IPS DF 6.9 (cell line): ENCODE results near the gene SLC22A2.

ENCODE experiments used
- DNase-seq: peaks from one replicate; pipeline ENCODE4 v3.0.0-alpha.2; 2013; ENCODE audit warnings: low read depth, low spot score
- H3K27ac ChIP-seq: one replicate; pipeline ENCODE4 v1.5.1; 2013; ENCODE audit warnings: low read length, control low read depth
- H3K27me3 ChIP-seq: 2 replicates; pipeline ENCODE4 v1.6.1; 2013; ENCODE audit warnings: mild to moderate bottlenecking, low read length; ENCODE audit not compliant: control insufficient read depth, insufficient read depth
- H3K36me3 ChIP-seq: 2 replicates; pipeline ENCODE4 v1.6.1; 2013; ENCODE audit warnings: low read length; ENCODE audit not compliant: control insufficient read depth, insufficient read depth
- H3K4me1 ChIP-seq: 2 replicates; pipeline ENCODE4 v1.6.1; 2013; ENCODE audit warnings: low read length; ENCODE audit not compliant: control insufficient read depth, insufficient read depth
- H3K4me3 ChIP-seq: 2 replicates; pipeline ENCODE4 v1.5.1; 2013; ENCODE audit warnings: mild to moderate bottlenecking, low read length
- H3K9me3 ChIP-seq: 2 replicates; pipeline ENCODE4 v1.6.1; 2013; ENCODE audit warnings: low read length, inconsistent platforms; ENCODE audit not compliant: control insufficient read depth, insufficient read depth
- WGBS: extraction: QIAGEN DNeasy Blood & Tissue Kit; methylation state at CpG from one replicate; pipeline ENCODE4 v1.1.7; 2013; ENCODE audit warnings: mixed read lengths, missing lambda C conversion rate; ENCODE audit not compliant: insufficient read length, insufficient coverage; 5-methylcytosine and 5-hydroxymethylcytosine counted together

Gene SLC22A2

DNA sequence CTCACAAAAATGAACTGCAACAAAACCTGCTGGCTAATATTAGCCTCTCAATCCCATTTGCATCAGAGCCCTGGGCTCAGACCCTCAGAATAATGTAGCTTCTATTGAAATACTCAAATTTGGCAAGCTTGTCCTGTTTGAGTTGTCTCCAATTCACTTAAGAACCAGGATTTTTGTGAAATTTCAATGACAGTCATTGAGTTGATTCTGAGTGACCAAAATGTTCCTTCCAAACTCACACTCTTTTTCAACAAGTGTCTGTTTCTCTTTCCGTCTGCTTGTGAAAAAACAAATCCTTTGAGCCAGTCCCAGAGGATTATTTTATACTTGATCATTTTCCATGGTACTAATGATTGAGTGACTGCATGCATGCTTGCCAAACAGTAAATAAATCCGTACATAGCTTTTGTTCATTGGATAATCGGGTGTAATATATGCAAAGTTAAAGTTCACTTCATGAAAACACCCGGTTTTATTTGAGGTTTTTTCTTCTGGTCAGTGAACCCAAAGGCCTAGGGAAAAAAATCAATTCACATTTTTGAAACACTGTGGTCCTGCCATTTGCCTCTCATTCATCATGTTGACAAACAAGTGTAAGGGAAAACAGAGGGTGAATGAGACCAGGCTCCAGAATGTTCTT, 16.4 kb upstream of the SLC22A2 start:
- DNase-seq, result no peak
- WGBS, result no CpG with 5 or more reads among the region's 4 CpGs
- H3K36me3 ChIP-seq, result no peaks in the 10 kb centered on the region
- H3K27ac ChIP-seq, result no peak overlapping the region
- no peak overlapping the region for H3K4me3 ChIP-seq
- H3K27me3 ChIP-seq, result no peaks in the 10 kb centered on the region
- H3K4me1 ChIP-seq, result no peaks in the 10 kb centered on the region
- H3K9me3 ChIP-seq, result no peaks in the 10 kb centered on the region

DNA sequence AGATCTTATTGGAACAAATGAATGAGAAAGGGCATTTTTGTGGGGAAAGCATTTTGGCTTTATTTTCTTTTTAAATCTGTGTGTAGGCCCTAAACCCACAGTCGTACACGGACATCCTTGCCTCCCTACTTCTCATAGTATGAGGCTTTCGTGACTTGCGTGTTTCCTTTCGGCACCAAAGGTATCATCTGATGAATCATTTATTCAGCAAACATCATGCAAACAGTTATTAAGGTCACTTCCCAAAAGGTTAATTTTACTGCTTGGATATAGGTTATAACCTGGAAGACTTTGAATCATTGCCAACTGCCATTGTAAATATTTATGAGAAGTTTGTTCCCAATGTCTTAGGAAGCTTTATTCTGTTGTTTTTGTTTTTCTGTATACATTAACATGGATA, 15.1 kb upstream of the SLC22A2 start:
- H3K36me3 ChIP-seq, result no peaks in the 10 kb centered on the region
- DNase-seq, result no peak
- H3K4me3 ChIP-seq, result no peak overlapping the region
- WGBS, result no CpG with 5 or more reads among the region's 5 CpGs
- no peak overlapping the region for H3K27ac ChIP-seq
- no peaks in the 10 kb centered on the region for H3K4me1 ChIP-seq
- no peaks in the 10 kb centered on the region for H3K9me3 ChIP-seq
- no peaks in the 10 kb centered on the region for H3K27me3 ChIP-seq

DNA sequence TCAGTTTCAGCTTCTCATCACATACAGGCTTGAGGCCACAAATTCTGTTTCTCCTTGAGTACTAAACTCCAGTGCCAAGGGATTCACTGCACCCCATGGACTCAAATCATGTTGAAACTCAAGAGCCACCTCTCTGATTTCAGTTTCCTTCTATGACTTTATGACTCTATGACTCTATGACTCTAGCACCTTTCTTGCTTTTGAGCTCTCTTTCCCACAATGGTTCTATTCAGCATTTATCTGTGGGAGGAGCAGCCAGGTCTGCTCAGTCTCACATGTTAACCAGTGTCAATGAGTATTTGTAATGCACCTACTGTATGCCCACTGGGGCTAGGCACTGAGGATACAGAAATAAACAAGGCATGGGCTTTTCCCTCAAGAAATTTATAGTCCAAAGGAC, 14.6 kb upstream of the SLC22A2 start:
- Histone ChIP-seq H3K4me3 (no peak overlapping the region), H3K36me3 (no peaks in the 10 kb centered on the region), H3K27me3 (no peaks in the 10 kb centered on the region), H3K4me1 (no peaks in the 10 kb centered on the region), H3K9me3 (no peaks in the 10 kb centered on the region), H3K27ac (no peak overlapping the region)
- no peak for DNase-seq

DNA sequence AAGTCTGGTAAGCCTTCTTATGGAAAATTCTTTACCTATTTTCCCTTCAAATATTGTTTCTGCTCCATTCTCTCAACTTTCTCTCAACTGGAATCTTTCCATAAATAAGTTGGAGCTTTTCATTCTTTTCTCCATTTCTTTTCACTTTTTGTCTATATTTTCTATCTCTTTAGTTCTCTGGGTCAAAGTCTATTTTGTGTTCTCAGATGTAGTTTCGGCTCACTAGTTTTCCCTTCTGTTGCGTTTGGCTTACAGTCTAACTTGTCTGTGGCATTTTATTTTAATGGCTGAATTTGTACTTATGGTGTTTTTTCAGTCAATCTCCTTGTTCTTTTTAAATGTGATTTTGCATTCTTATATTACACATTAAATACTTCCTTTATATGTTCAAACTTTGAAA, 14.1 kb upstream of the SLC22A2 start:
- no peak overlapping the region for H3K4me3 ChIP-seq
- no peaks in the 10 kb centered on the region for H3K4me1 ChIP-seq
- H3K36me3 ChIP-seq, result no peaks in the 10 kb centered on the region
- H3K27me3 ChIP-seq, result no peaks in the 10 kb centered on the region
- no CpG with 5 or more reads among the region's 2 CpGs for WGBS
- DNase-seq, result no peak
- no peak overlapping the region for H3K27ac ChIP-seq
- no peaks in the 10 kb centered on the region for H3K9me3 ChIP-seq

DNA sequence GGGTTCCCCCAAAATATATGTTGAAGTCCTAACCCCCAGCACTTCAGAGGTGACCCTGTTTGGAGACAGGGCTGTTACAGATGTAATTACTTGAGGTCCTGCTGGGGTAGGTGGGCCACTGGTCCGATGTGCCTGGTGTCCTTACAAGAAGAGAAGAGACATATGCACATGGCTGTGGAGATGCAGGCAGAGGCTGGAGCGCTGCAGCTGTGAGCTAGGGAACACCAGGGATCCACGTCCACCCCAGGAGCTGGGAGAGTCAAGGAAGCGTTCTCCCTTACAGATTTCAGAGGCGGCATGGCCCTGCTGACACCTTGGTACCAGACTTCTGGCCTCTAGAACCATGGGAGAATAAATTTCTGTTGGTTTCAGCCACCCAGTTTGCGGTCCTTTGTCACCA, 11.7 kb upstream of the SLC22A2 start:
- DNase-seq, result no peak
- WGBS, result no CpG with 5 or more reads among the region's 6 CpGs
- Histone ChIP-seq H3K4me3 (no peak overlapping the region), H3K27ac (no peak overlapping the region), H3K27me3 (no peaks in the 10 kb centered on the region), H3K9me3 (no peaks in the 10 kb centered on the region), H3K4me1 (no peaks in the 10 kb centered on the region), H3K36me3 (no peaks in the 10 kb centered on the region)

DNA sequence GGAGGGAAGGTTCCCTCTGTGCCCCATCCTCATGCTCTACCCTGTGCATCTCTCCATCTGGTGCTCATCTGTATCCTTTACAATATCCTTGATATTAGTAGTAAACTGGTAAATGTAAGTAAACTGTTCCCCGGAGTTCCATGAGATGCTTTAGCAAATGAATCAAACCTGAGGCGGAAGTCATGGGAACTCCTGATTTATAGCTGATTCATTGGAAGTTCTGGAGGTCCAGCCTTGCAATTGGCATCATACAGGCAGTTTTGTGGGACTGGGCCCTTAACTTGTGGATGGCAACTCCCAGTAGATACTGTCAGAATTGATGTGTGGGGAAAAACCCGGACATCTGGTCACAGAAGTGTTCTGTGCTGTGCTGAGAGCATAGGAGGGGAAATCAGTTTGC, 11.2 kb upstream of the SLC22A2 start:
- Histone ChIP-seq H3K27me3 (no peaks in the 10 kb centered on the region), H3K36me3 (no peaks in the 10 kb centered on the region), H3K4me1 (no peaks in the 10 kb centered on the region), H3K4me3 (no peak overlapping the region), H3K9me3 (no peaks in the 10 kb centered on the region), H3K27ac (no peak overlapping the region)
- DNase-seq, result no peak
- WGBS, result no CpG with 5 or more reads among the region's 3 CpGs

DNA sequence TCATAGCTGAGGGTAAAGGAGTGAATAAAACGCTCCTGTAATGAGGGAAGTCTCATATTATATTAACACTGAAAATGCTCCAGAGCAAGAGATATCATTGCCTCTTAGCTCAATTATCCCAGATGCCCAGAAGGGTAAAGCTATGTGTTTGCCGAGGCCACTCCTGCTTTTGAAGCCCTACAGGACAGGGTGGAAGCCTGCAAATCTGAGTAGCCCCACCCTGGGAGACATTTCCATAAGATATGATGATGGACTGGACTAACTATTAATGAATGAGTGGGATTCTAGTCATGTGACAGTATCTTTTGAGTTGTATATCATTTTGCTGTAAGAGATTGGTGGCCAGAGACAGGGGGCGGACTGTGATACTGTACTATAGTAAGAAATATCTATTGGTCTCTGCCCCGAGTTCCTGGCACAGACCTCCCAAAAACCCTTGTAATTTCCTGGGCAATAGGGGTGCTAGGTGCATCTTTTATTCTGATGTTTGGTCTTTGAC, 10.5 kb upstream of the SLC22A2 start:
- Histone ChIP-seq H3K36me3 (no peaks in the 10 kb centered on the region), H3K27ac (no peak overlapping the region), H3K4me1 (no peaks in the 10 kb centered on the region), H3K27me3 (no peaks in the 10 kb centered on the region), H3K9me3 (no peaks in the 10 kb centered on the region), H3K4me3 (no peak overlapping the region)
- no peak for DNase-seq
- WGBS, result no CpG with 5 or more reads among the region's 4 CpGs

DNA sequence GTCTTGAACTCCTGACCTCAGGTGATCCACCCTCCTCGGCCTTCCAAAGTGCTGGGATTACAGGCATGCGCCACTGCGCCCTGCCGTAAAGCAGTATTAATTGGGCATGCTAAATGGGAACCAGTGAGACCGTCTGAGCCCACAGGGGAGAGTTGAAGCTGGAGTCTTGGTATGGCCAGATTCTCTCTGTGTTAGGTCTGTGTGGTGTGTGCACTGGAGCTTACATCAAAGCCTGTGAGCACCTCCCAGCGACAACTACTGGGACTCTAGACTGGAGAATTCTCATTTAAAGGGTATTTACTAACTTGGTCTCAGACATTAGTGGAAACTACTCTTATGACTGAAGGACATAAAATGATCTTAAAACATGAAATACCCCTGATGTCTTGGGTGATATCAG, 8.5 kb upstream of the SLC22A2 start:
- H3K4me1 ChIP-seq, result peaks cover 2% of the 10 kb centered on the region
- no peak overlapping the region for H3K27ac ChIP-seq
- no CpG with 5 or more reads among the region's 6 CpGs for WGBS
- H3K9me3 ChIP-seq, result no peaks in the 10 kb centered on the region
- H3K36me3 ChIP-seq, result no peaks in the 10 kb centered on the region
- no peak overlapping the region for H3K4me3 ChIP-seq
- no peaks in the 10 kb centered on the region for H3K27me3 ChIP-seq
- no peak for DNase-seq

DNA sequence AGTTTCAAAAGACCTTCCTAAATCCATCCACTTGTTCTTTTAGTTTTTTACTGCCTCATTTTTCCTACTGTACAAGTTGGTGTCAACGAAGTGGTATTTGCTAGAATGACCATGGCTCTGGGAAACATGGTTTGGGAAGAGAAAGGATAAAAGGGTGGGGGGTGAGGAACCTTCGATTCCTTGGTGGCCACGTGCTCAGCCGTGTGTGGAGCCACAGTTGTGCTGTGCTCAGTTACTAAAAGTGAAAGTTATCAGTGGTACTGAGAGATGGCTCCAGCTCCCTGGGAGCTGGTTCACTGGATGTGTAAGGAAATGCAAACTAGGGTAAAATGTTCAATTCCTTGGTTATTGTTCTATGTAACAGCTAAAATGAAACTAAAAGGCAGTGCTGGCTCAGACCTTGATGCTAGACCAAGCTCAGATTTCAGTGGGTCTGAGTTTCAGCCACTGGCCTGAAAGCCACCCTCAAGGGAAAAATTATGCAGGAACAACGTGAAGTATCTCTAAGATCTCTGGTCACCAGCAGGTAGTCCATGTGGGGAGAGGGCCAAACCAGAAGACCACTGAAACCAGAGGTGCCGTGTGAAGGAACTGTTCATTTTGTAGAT, 7.4 kb upstream of the SLC22A2 start:
- no peaks in the 10 kb centered on the region for H3K27me3 ChIP-seq
- peaks cover 2% of the 10 kb centered on the region for H3K4me1 ChIP-seq
- H3K9me3 ChIP-seq, result no peaks in the 10 kb centered on the region
- WGBS, result no CpG with 5 or more reads among the region's 6 CpGs
- H3K4me3 ChIP-seq, result no peak overlapping the region
- H3K36me3 ChIP-seq, result no peaks in the 10 kb centered on the region
- no peak for DNase-seq
- H3K27ac ChIP-seq, result no peak overlapping the region

DNA sequence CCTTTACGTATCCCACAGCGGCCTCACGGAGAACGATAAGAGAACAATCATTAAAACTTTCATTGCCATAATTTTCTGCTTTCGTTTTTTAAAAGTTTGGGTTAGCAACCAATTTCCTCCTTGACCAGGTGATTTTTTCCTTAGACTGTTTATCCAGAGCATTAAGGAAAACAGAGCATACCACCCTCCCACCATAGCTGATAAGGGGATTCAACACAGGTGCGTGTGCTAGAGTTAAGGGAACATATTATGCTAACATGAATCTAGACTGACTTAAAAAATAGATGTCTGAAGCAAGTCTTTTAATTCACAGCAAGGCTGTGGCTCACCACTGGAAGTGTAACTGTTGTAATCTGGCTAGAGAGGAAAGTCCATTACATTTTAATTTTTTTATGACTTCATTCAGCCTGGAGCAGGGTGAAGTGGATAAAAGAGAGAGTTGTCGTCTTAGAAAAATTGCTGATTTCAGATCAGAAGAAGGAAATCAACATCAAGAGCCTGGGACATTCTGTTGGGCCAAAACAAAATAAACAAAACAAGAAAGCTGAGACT, 5.5 kb upstream of the SLC22A2 start:
- no peak for DNase-seq
- H3K36me3 ChIP-seq, result no peaks in the 10 kb centered on the region
- no peaks in the 10 kb centered on the region for H3K27me3 ChIP-seq
- no peaks in the 10 kb centered on the region for H3K9me3 ChIP-seq
- H3K4me3 ChIP-seq, result no peak overlapping the region
- no CpG with 5 or more reads among the region's 7 CpGs for WGBS
- H3K4me1 ChIP-seq, result peaks cover 4% of the 10 kb centered on the region
- H3K27ac ChIP-seq, result no peak overlapping the region
